MM.1S (cell line): ENCODE measurements around the gene IDH2.
"Not testable (repeated sequence)": the region's sequence is repeated elsewhere in the genome, so short reads cannot be mapped to it uniquely, and the experiment has no call there.

Source experiments
- DNase-seq: peaks from one replicate; pipeline ENCODE4 v3.0.0-alpha.2; 2015
- H2AFZ ChIP-seq: fragments of 300-600 bp; sonication (generic); 2 replicates; pipeline ENCODE4 v1.6.0; 2016; ENCODE audit warnings: antibody characterized with exemption, low read length
- H3F3A ChIP-seq: fragments of 300-600 bp; sonication (generic); 2 replicates; pipeline ENCODE4 v1.6.1; 2016; ENCODE audit warnings: mild to moderate bottlenecking, antibody characterized with exemption, low read length, moderate library complexity, mixed read lengths; ENCODE audit not compliant: insufficient read depth
- H3K27ac ChIP-seq: fragments of 300-600 bp; sonication (generic); 2 replicates; pipeline ENCODE4 v1.5.1; 2016; ENCODE audit warnings: mild to moderate bottlenecking, low read length
- H3K27me3 ChIP-seq: fragments of 300-600 bp; sonication (generic); replicated peaks from 2 replicates; pipeline ENCODE4 v1.6.0; 2016; ENCODE audit warnings: low read length; ENCODE audit not compliant: insufficient read depth
- H3K36me3 ChIP-seq: fragments of 300-600 bp; sonication (generic); replicated peaks from 2 replicates; pipeline ENCODE4 v1.6.1; 2016; ENCODE audit warnings: mild to moderate bottlenecking, low read length, mixed read lengths; ENCODE audit not compliant: insufficient read depth
- H3K4me1 ChIP-seq: fragments of 300-600 bp; sonication (generic); 2 replicates; pipeline ENCODE4 v1.6.1; 2016; ENCODE audit warnings: low read length, mixed read lengths
- H3K4me2 ChIP-seq: fragments of 300-600 bp; sonication (generic); 2 replicates; pipeline ENCODE4 v1.6.0; 2016; ENCODE audit warnings: low read depth, low read length
- H3K4me3 ChIP-seq: fragments of 300-600 bp; sonication (generic); 2 replicates; pipeline ENCODE4 v1.5.1; 2016; ENCODE audit warnings: low read length, mixed read lengths
- H3K79me2 ChIP-seq: fragments of 300-600 bp; sonication (generic); 2 replicates; pipeline ENCODE4 v1.6.1; 2016; ENCODE audit warnings: mixed run types, low read length, mixed read lengths
- H3K9ac ChIP-seq: fragments of 300-600 bp; sonication (generic); 2 replicates; pipeline ENCODE4 v1.6.1; 2016; ENCODE audit warnings: low read length, mixed read lengths
- H3K9me2 ChIP-seq: fragments of 300-600 bp; sonication (generic); replicated peaks from 2 replicates; pipeline ENCODE4 v1.6.1; 2016; ENCODE audit warnings: mild to moderate bottlenecking, low read length, mixed read lengths; ENCODE audit not compliant: insufficient read depth
- H3K9me3 ChIP-seq: fragments of 300-600 bp; sonication (generic); replicated peaks from 2 replicates; pipeline ENCODE4 v1.6.1; 2016; ENCODE audit warnings: mild to moderate bottlenecking, low read length, mixed read lengths; ENCODE audit not compliant: insufficient read depth
- H4K20me1 ChIP-seq: fragments of 300-600 bp; sonication (generic); 2 replicates; pipeline ENCODE4 v1.6.1; 2016; ENCODE audit warnings: mild to moderate bottlenecking, low read length, moderate library complexity, mixed read lengths; ENCODE audit not compliant: insufficient read depth
- EZH2 ChIP-seq: fragments of 300-600 bp; sonication (generic); optimal IDR thresholded peaks from 2 replicates; pipeline ENCODE3; 2017; ENCODE audit warnings: low read depth, mild to moderate bottlenecking, antibody characterized with exemption, low read length, mixed read lengths
- EZH2phosphoT487 ChIP-seq: fragments of 300-600 bp; sonication (generic); IDR thresholded peaks from 2 replicates; pipeline ENCODE4 v1.6.1; 2018; ENCODE audit warnings: antibody characterized with exemption, low read length
- TF ChIP-seq, protein P1 (sequence below): fragments of 300-600 bp; sonication (generic); IDR thresholded peaks from 2 replicates; pipeline ENCODE4 v1.5.1; 2016; ENCODE audit warnings: antibody characterized with exemption, low read length, mixed read lengths

The IDH2 gene

GRCh38 chr15:90115783-90116182, 13.5 kb upstream of the IDH2 start:
- H3K9ac ChIP-seq, result no peak overlapping the region
- no peaks in the 10 kb centered on the region for H3K36me3 ChIP-seq
- H4K20me1 ChIP-seq, result no peaks in the 10 kb centered on the region
- TF ChIP-seq, protein P1, sequence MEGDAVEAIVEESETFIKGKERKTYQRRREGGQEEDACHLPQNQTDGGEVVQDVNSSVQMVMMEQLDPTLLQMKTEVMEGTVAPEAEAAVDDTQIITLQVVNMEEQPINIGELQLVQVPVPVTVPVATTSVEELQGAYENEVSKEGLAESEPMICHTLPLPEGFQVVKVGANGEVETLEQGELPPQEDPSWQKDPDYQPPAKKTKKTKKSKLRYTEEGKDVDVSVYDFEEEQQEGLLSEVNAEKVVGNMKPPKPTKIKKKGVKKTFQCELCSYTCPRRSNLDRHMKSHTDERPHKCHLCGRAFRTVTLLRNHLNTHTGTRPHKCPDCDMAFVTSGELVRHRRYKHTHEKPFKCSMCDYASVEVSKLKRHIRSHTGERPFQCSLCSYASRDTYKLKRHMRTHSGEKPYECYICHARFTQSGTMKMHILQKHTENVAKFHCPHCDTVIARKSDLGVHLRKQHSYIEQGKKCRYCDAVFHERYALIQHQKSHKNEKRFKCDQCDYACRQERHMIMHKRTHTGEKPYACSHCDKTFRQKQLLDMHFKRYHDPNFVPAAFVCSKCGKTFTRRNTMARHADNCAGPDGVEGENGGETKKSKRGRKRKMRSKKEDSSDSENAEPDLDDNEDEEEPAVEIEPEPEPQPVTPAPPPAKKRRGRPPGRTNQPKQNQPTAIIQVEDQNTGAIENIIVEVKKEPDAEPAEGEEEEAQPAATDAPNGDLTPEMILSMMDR, result no peak
- no peak for TF ChIP-seq EZH2phosphoT487
- no peak for TF ChIP-seq EZH2
- no peaks in the 10 kb centered on the region for H3K79me2 ChIP-seq
- no peaks in the 10 kb centered on the region for H3K9me2 ChIP-seq
- DNase-seq, result no peak
- no peaks in the 10 kb centered on the region for H3K27me3 ChIP-seq
- no peak overlapping the region for H3K4me3 ChIP-seq
- H3F3A ChIP-seq, result no peaks in the 10 kb centered on the region
- H3K9me3 ChIP-seq, result no peaks in the 10 kb centered on the region
- no peaks in the 10 kb centered on the region for H3K4me1 ChIP-seq
- H2AFZ ChIP-seq, result no peak overlapping the region
- H3K27ac ChIP-seq, result no peak overlapping the region
- no peak overlapping the region for H3K4me2 ChIP-seq

GRCh38 chr15:90114451-90114901, 12.2 kb upstream of the IDH2 start:
- H3K4me2 ChIP-seq, result no peak overlapping the region
- no peaks in the 10 kb centered on the region for H4K20me1 ChIP-seq
- H3K4me1 ChIP-seq, result no peaks in the 10 kb centered on the region
- no peaks in the 10 kb centered on the region for H3K27me3 ChIP-seq
- TF ChIP-seq EZH2 (no peak), EZH2phosphoT487 (no peak)
- TF ChIP-seq, protein P1, result no peak
- no peak overlapping the region for H3K9ac ChIP-seq
- DNase-seq, result no peak
- no peak overlapping the region for H2AFZ ChIP-seq
- no peaks in the 10 kb centered on the region for H3K9me2 ChIP-seq
- H3K9me3 ChIP-seq, result no peaks in the 10 kb centered on the region
- H3K4me3 ChIP-seq, result no peak overlapping the region
- no peaks in the 10 kb centered on the region for H3K79me2 ChIP-seq
- H3K27ac ChIP-seq, result no peak overlapping the region
- H3K36me3 ChIP-seq, result no peaks in the 10 kb centered on the region
- H3F3A ChIP-seq, result no peaks in the 10 kb centered on the region

- Histone ChIP-seq H3K27me3 (no peaks in the 10 kb centered on the region), H3F3A (no peaks in the 10 kb centered on the region), H3K4me1 (no peaks in the 10 kb centered on the region), H3K9me2 (no peaks in the 10 kb centered on the region), H3K9me3 (no peaks in the 10 kb centered on the region), H3K36me3 (no peaks in the 10 kb centered on the region), H4K20me1 (no peaks in the 10 kb centered on the region), H3K27ac (no peak overlapping the region), H3K4me3 (no peak overlapping the region), H3K79me2 (no peaks in the 10 kb centered on the region), H3K4me2 (no peak overlapping the region), H2AFZ (no peak overlapping the region), H3K9ac (no peak overlapping the region)
- TF ChIP-seq EZH2 (no peak), EZH2phosphoT487 (no peak)
- TF ChIP-seq, protein P1, result no peak
- DNase-seq, result no peak
Measured at GRCh38 chr15:90113166-90113565, 10.9 kb upstream of the IDH2 start.

DNA sequence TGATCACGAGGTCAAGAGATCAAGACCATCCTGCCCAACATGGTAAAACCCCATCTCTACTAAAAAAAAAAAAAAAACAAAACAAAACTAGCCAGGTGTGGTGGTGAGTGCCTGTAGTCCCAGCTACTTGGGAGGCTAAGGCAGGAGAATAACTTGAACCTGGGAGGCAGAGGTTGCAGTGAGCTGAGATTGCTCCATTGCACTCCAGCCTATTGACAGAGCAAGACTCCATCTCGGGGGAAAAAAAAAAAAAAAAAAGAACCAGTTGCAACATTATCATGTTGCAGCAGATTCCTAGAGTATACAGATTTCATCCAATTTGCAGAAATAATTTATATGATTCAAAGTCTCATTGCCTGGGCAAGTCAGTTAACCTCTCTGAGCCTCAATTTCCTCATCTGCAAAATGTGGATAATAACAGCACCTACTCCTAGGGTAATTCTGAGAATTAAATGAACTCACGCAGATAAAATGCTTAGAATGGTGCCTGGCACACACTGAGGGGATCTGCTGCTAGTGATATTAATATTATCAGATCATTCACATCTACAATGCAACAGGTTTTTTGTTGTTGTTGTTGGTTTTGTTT, 7.0 kb upstream of the IDH2 start:
- not testable (repeated sequence) for H2AFZ ChIP-seq, H3K9me3 ChIP-seq, H3K36me3 ChIP-seq, H3K9me2 ChIP-seq, H3K27me3 ChIP-seq, H3K4me1 ChIP-seq, H3K4me2 ChIP-seq, H3K27ac ChIP-seq, H4K20me1 ChIP-seq, H3K79me2 ChIP-seq, H3K9ac ChIP-seq, DNase-seq, H3K4me3 ChIP-seq, H3F3A ChIP-seq

- H3K9me3 ChIP-seq, H3K27me3 ChIP-seq, H3K4me1 ChIP-seq, H3K27ac ChIP-seq, H3K9ac ChIP-seq, H3K9me2 ChIP-seq, H3K4me2 ChIP-seq, H3K4me3 ChIP-seq, H2AFZ ChIP-seq, H3K79me2 ChIP-seq, DNase-seq, H4K20me1 ChIP-seq, H3K36me3 ChIP-seq, H3F3A ChIP-seq: not testable (repeated sequence)
Measured at GRCh38 chr15:90108038-90108437, 5.8 kb upstream of the IDH2 start.
